DOHH2 (cell line): ENCODE measurements around the gene NDNF.

Experiments
- H3F3A ChIP-seq: fragments of 200-600 bp; sonication (generic), shearing (Covaris generic); 2 replicates; pipeline ENCODE4 v1.6.0; 2016; ENCODE audit warnings: antibody characterized with exemption, mild to moderate bottlenecking; ENCODE audit not compliant: control insufficient read depth, insufficient read depth
- H3K27ac ChIP-seq: fragments of 200-600 bp; sonication (generic); 2 replicates; pipeline ENCODE4 v1.5.1; 2014; ENCODE audit warnings: low read depth, mild to moderate bottlenecking, low read length, moderate library complexity
- H3K27me3 ChIP-seq: fragments of 200-600 bp; sonication (generic); 2 replicates; pipeline ENCODE4 v1.6.1; 2014; ENCODE audit warnings: mild to moderate bottlenecking, low read length, mixed read lengths; ENCODE audit not compliant: control insufficient read depth
- H3K36me3 ChIP-seq: fragments of 200-600 bp; sonication (generic); 2 replicates; pipeline ENCODE4 v1.6.1; 2014; ENCODE audit warnings: mild to moderate bottlenecking, low read length, moderate library complexity, mixed read lengths; ENCODE audit not compliant: control insufficient read depth
- H3K4me1 ChIP-seq: fragments of 200-600 bp; sonication (generic); 2 replicates; pipeline ENCODE4 v1.6.1; 2014; ENCODE audit warnings: mild to moderate bottlenecking, low read length, mixed read lengths; ENCODE audit not compliant: control insufficient read depth
- H3K4me2 ChIP-seq: fragments of 200-600 bp; sonication (generic); 2 replicates; pipeline ENCODE4 v1.6.0; 2014; ENCODE audit warnings: mild to moderate bottlenecking, low read length, moderate library complexity
- H3K4me3 ChIP-seq: fragments of 200-600 bp; sonication (generic); 2 replicates; pipeline ENCODE4 v1.5.1; 2014; ENCODE audit warnings: mild to moderate bottlenecking, low read length, mixed read lengths
- H3K79me2 ChIP-seq: fragments of 200-600 bp; sonication (generic); 2 replicates; pipeline ENCODE4 v1.6.1; 2014; ENCODE audit warnings: mild to moderate bottlenecking, low read length, mixed read lengths; ENCODE audit not compliant: control insufficient read depth
- H3K9me2 ChIP-seq: fragments of 200-600 bp; sonication (generic); replicated peaks from 2 replicates; pipeline ENCODE4 v1.6.1; 2014; ENCODE audit warnings: mild to moderate bottlenecking, low read length, mixed read lengths; ENCODE audit not compliant: control insufficient read depth
- H3K9me3 ChIP-seq: fragments of 200-600 bp; sonication (generic); 2 replicates; pipeline ENCODE4 v1.6.1; 2014; ENCODE audit warnings: antibody characterized with exemption, low read length, mixed read lengths; ENCODE audit not compliant: control insufficient read depth, insufficient read depth
- H4K20me1 ChIP-seq: fragments of 200-600 bp; sonication (generic); 2 replicates; pipeline ENCODE4 v1.6.0; 2014; ENCODE audit warnings: low read depth, mild to moderate bottlenecking, antibody characterized with exemption, low read length, moderate library complexity; ENCODE audit not compliant: control insufficient read depth, insufficient read depth
- EZH2phosphoT487 ChIP-seq: fragments of 200-600 bp; sonication (generic); IDR thresholded peaks from 2 replicates; pipeline ENCODE4 v1.6.1; 2017; ENCODE audit warnings: borderline replicate concordance, mild to moderate bottlenecking, antibody characterized with exemption, low read length, moderate library complexity, mixed read lengths
- TF ChIP-seq, protein P1 (sequence below): fragments of 200-600 bp; sonication (generic); IDR thresholded peaks from one replicate; pipeline ENCODE4 v1.5.1; 2014; ENCODE audit warnings: antibody characterized with exemption, mild to moderate bottlenecking, low read depth, low read length; ENCODE audit not compliant: poor library complexity, severe bottlenecking

Gene NDNF

DNA sequence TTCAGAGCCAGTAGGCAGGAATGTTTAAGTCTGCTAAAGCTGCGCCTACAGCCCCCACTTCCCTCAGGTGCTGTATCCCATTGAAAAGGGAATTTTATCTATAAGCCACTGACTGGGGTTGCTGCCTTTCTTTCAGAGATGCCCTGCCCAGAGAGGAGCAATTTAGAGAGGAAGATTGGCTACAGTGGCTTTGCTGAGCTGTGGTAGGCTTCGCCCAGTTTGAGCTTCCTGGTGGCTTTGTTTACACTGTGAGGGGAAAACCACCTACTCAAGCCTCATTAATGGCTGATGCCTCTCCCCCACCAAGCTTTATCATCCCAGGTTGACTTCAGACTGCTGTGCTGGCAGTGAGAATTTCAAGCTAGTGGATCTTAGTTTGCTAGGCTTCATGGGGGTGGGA is 82.1 kb downstream of the NDNF start:
- no peaks in the 10 kb centered on the region for H3F3A ChIP-seq
- H3K4me1 ChIP-seq: no peaks in the 10 kb centered on the region
- H3K9me2 ChIP-seq: no peaks in the 10 kb centered on the region; the same call in 1 of the 2 replicates
- no peaks in the 10 kb centered on the region for H3K9me3 ChIP-seq
- no peaks in the 10 kb centered on the region for H4K20me1 ChIP-seq
- H3K36me3 ChIP-seq: no peaks in the 10 kb centered on the region
- TF ChIP-seq, protein P1, sequence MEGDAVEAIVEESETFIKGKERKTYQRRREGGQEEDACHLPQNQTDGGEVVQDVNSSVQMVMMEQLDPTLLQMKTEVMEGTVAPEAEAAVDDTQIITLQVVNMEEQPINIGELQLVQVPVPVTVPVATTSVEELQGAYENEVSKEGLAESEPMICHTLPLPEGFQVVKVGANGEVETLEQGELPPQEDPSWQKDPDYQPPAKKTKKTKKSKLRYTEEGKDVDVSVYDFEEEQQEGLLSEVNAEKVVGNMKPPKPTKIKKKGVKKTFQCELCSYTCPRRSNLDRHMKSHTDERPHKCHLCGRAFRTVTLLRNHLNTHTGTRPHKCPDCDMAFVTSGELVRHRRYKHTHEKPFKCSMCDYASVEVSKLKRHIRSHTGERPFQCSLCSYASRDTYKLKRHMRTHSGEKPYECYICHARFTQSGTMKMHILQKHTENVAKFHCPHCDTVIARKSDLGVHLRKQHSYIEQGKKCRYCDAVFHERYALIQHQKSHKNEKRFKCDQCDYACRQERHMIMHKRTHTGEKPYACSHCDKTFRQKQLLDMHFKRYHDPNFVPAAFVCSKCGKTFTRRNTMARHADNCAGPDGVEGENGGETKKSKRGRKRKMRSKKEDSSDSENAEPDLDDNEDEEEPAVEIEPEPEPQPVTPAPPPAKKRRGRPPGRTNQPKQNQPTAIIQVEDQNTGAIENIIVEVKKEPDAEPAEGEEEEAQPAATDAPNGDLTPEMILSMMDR: no peak
- TF ChIP-seq EZH2phosphoT487: no peak
- no peak overlapping the region for H3K27ac ChIP-seq
- no peaks in the 10 kb centered on the region for H3K27me3 ChIP-seq
- no peak overlapping the region for H3K4me3 ChIP-seq
- no peaks in the 10 kb centered on the region for H3K79me2 ChIP-seq
- no peak overlapping the region for H3K4me2 ChIP-seq
